Uterus (tissue), 4 donors: Measurements from ENCODE around the gene CDH22. TPM values are rescaled to one million over a fixed set of nuclear protein-coding genes. Genes with fewer than 3 reads are reported as not detected.

ENCODE experiments used
- DNase-seq, 2 donors: peaks; one replicate each; pipeline ENCODE4 v3.0.0-alpha.2; 2019 to 2020
- H3K27ac ChIP-seq, 2 donors: fragments of 200-600 bp; sonication (generic); 1 replicate in 1 of 2; 2 replicates in 1 of 2; pipeline ENCODE4 v1.5.1; 2016 to 2018
- H3K27me3 ChIP-seq, 2 donors: fragments of 200-600 bp; sonication (generic); one replicate each; pipeline ENCODE4 v1.5.1; 2018 to 2019; ENCODE audit warnings: control low read depth in 1 of 2
- H3K36me3 ChIP-seq, 2 donors: fragments of 200-600 bp; sonication (generic); one replicate each; pipeline ENCODE4 v1.5.1; 2019; ENCODE audit warnings: control low read depth in 1 of 2
- H3K4me1 ChIP-seq, 2 donors: fragments of 200-600 bp; sonication (generic); one replicate each; pipeline ENCODE4 v1.5.1; 2018 to 2019; ENCODE audit warnings: control low read depth in 1 of 2
- H3K4me3 ChIP-seq, 2 donors: fragments of 200-600 bp; sonication (generic); 1 replicate in 1 of 2; 2 replicates in 1 of 2; pipeline ENCODE4 v1.5.1; 2018 to 2019; ENCODE audit warnings: mild to moderate bottlenecking in 1 of 2
- H3K9me3 ChIP-seq, 2 donors: fragments of 200-600 bp; sonication (generic); one replicate each; pipeline ENCODE4 v1.5.1; 2019; ENCODE audit warnings: control low read depth in 1 of 2
- CTCF ChIP-seq, 4 experiments: fragments of 200-600 bp in 2 of 4; fragments of 450-650 bp in 2 of 4; sonication (generic) in 2 of 4; IDR thresholded peaks; one replicate each; pipeline ENCODE4 v1.5.1; 2016 to 2019; ENCODE audit warnings: antibody characterized with exemption in 4 of 4, mild to moderate bottlenecking in 2 of 4, moderate library complexity in 1 of 4
- POLR2A ChIP-seq, 2 donors: fragments of 450-650 bp; IDR thresholded peaks; one replicate each; pipeline ENCODE4 v1.6.1; 2016; ENCODE audit warnings: antibody characterized with exemption in 2 of 2, mild to moderate bottlenecking in 1 of 2, moderate library complexity in 1 of 2
- intact Hi-C: fragments of 100-400 bp; cut with DNase I; formaldehyde crosslinking; loops from one replicate; pipeline ENCODE4 v1.15.1; 2023; ENCODE audit warnings: low total_unique reads
- total RNA-seq, 4 donors: library from RNA; depleted of rRNA in 3 of 4; stranded (reverse); fragments of >200 nt in 3 of 4; gene quantifications; one replicate each; pipeline versions ENCODE4 v1.1.0 to v1.2.4, GENCODE V29; 2014 to 2023
- donor health status: DM: yes; HTN: yes; CAD: no.

CDH22 gene
- total RNA-seq, 4 donors from 2014 or later = 0.48 to 0.49 TPM; not detected in 2

- no peak for DNase-seq
- H3K36me3 ChIP-seq = no peaks in the 10 kb centered on the region
- H3K4me1 ChIP-seq = no peaks in the 10 kb centered on the region
- no peak overlapping the region for H3K4me3 ChIP-seq
- H3K9me3 ChIP-seq = no peaks in the 10 kb centered on the region
- intact Hi-C loops = no loop called here
- H3K27ac ChIP-seq = no peak overlapping the region
- TF ChIP-seq POLR2A (IDR thresholded peaks at IDR 0.05) (no peak), CTCF (IDR thresholded peaks at IDR 0.05) (no peak)
- H3K27me3 ChIP-seq = peaks cover 5 to 9% of the 10 kb centered on the region in 2 donors
Measured at GRCh38 chr20:46169245-46170171, 138.8 kb downstream of the CDH22 start.

GRCh38 chr20:46168438-46168837 lies 139.9 kb downstream of the CDH22 start:
- no peak overlapping the region for H3K4me3 ChIP-seq
- DNase-seq = no peak
- no peaks in the 10 kb centered on the region for H3K4me1 ChIP-seq
- no peak overlapping the region for H3K27ac ChIP-seq
- H3K27me3 ChIP-seq = peaks cover under 1 to 1% of the 10 kb centered on the region in 2 donors
- H3K9me3 ChIP-seq = no peaks in the 10 kb centered on the region
- intact Hi-C loops = no loop called here
- no peaks in the 10 kb centered on the region for H3K36me3 ChIP-seq
- TF ChIP-seq CTCF (IDR thresholded peaks at IDR 0.05) (no peak), POLR2A (IDR thresholded peaks at IDR 0.05) (no peak)

GRCh38 chr20:46167080-46167479 lies 141.2 kb downstream of the CDH22 start:
- H3K4me1 ChIP-seq = no peaks in the 10 kb centered on the region
- intact Hi-C loops = no loop called here
- DNase-seq = no peak
- no peak overlapping the region for H3K27ac ChIP-seq
- no peaks in the 10 kb centered on the region for H3K9me3 ChIP-seq
- H3K27me3 ChIP-seq = no peaks in the 10 kb centered on the region
- H3K4me3 ChIP-seq = no peak overlapping the region
- H3K36me3 ChIP-seq = no peaks in the 10 kb centered on the region
- TF ChIP-seq CTCF (IDR thresholded peaks at IDR 0.05) (no peak), POLR2A (IDR thresholded peaks at IDR 0.05) (no peak)

GRCh38 chr20:46164254-46164653 lies 144.0 kb downstream of the CDH22 start:
- no peak for DNase-seq
- no peaks in the 10 kb centered on the region for H3K27me3 ChIP-seq

More at GRCh38 chr20:46164254-46164653, 144.0 kb downstream of the CDH22 start:
- no peak overlapping the region for H3K27ac ChIP-seq
- intact Hi-C loops = no loop called here
- no peaks in the 10 kb centered on the region for H3K36me3 ChIP-seq
- H3K4me3 ChIP-seq = no peak overlapping the region
- H3K4me1 ChIP-seq = no peaks in the 10 kb centered on the region
- TF ChIP-seq CTCF (IDR thresholded peaks at IDR 0.05) = no peak
- TF ChIP-seq POLR2A (IDR thresholded peaks at IDR 0.05) = no peak
- no peaks in the 10 kb centered on the region for H3K9me3 ChIP-seq
